H1 (cell line): ENCODE results near the gene NBEA. TPM values are rescaled to one million over a fixed set of nuclear protein-coding genes. Genes with fewer than 3 reads are reported as not detected.
A peak's percentile ranks its signal among the peaks of the same experiment; 100 is the strongest.

Source experiments
- CTCF ChIA-PET: fragments of 300-600 bp; sonication (Branson Sonifier 250); formaldehyde crosslinking; loops from one replicate; lab custom pipeline; 2021; ENCODE audit not compliant: partially characterized antibody; lab: Charles Lee
- POLR2A ChIA-PET: fragments of 300-600 bp; sonication (Branson Sonifier 250); formaldehyde crosslinking; loops from one replicate; lab custom pipeline; 2021; ENCODE audit warnings: inconsistent platforms; ENCODE audit not compliant: partially characterized antibody; lab: Charles Lee
- DNase-seq, 2 experiments: peaks; one replicate each; pipeline versions ENCODE4 v3.0.0 to v3.0.0-alpha.2; 2010 to 2022; ENCODE audit warnings: low spot score in 2 of 2, low read depth in 1 of 2, mixed read lengths in 1 of 2
- FAIRE-seq: peaks from 2 replicates; lab custom pipeline; 2011; peaks lifted over from hg19 to GRCh38; lab: Jason Lieb, UNC
- H2AFZ ChIP-seq: 2 replicates; pipeline ENCODE4 v1.8.1; 2012; ENCODE audit warnings: low read length, inconsistent platforms
- H2AK5ac ChIP-seq: 2 replicates; pipeline ENCODE4 v1.6.1; 2013; ENCODE audit warnings: low read depth, low read length
- H2BK120ac ChIP-seq: replicated peaks from 2 replicates; pipeline ENCODE3; 2013; ENCODE audit warnings: low read depth, low read length, inconsistent platforms
- H2BK12ac ChIP-seq: 2 replicates; pipeline ENCODE4 v1.6.1; 2013; ENCODE audit warnings: low read depth, low read length
- H2BK15ac ChIP-seq: 2 replicates; pipeline ENCODE4 v1.6.1; 2013; ENCODE audit warnings: low read length
- H2BK20ac ChIP-seq: 2 replicates; pipeline ENCODE4 v1.6.1; 2013; ENCODE audit warnings: low read length
- H2BK5ac ChIP-seq: 2 replicates; pipeline ENCODE4 v1.6.1; 2013; ENCODE audit warnings: low read depth, low read length
- H3K14ac ChIP-seq: 2 replicates; pipeline ENCODE4 v1.6.1; 2013; ENCODE audit warnings: inconsistent platforms; ENCODE audit not compliant: insufficient read length
- H3K18ac ChIP-seq: 2 replicates; pipeline ENCODE4 v1.6.1; 2013; ENCODE audit warnings: low read length; ENCODE audit errors: extremely low read depth
- H3K23ac ChIP-seq: 2 replicates; pipeline ENCODE4 v1.6.1; 2013; ENCODE audit warnings: inconsistent platforms; ENCODE audit not compliant: insufficient read length
- H3K23me2 ChIP-seq: 2 replicates; pipeline ENCODE4 v1.6.1; 2013; ENCODE audit warnings: low read depth, low read length
- H3K27ac ChIP-seq: 2 replicates; pipeline ENCODE4 v1.6.1; 2011; ENCODE audit warnings: low read depth, low read length, inconsistent platforms
- H3K27me3 ChIP-seq, 4 experiments: replicated peaks in 1 of 4; 1 replicate in 1 of 4; 2 replicates in 3 of 4; pipeline versions ENCODE4 v1.6.1 to v1.8.1; 2011 to 2013; ENCODE audit warnings: low read length in 3 of 4, mild to moderate bottlenecking in 3 of 4, inconsistent platforms in 2 of 4, mixed read lengths in 2 of 4, moderate library complexity in 1 of 4; ENCODE audit not compliant: control insufficient read depth in 3 of 4, insufficient read depth in 3 of 4; ENCODE audit errors: extremely low read depth in 1 of 4
- H3K36me3 ChIP-seq, 4 experiments: 2 replicates each; pipeline versions ENCODE4 v1.6.1 to v1.8.1; 2011 to 2013; ENCODE audit warnings: mild to moderate bottlenecking in 4 of 4, low read length in 3 of 4, moderate library complexity in 2 of 4, control low read depth in 1 of 4, inconsistent platforms in 1 of 4; ENCODE audit not compliant: insufficient read depth in 4 of 4, control insufficient read depth in 2 of 4
- H3K4ac ChIP-seq: replicated peaks from 2 replicates; pipeline ENCODE3; 2013; ENCODE audit warnings: low read length, low read depth, mixed read lengths, inconsistent platforms; ENCODE audit not compliant: insufficient read length
- H3K4me1 ChIP-seq, 4 experiments: replicated peaks in 1 of 4; 1 replicate in 1 of 4; 2 replicates in 3 of 4; pipeline versions ENCODE4 v1.6.1 to v1.8.1; 2011 to 2013; ENCODE audit warnings: low read length in 3 of 4, inconsistent platforms in 2 of 4, mixed read lengths in 1 of 4; ENCODE audit not compliant: insufficient read depth in 4 of 4, control insufficient read depth in 3 of 4
- H3K4me2 ChIP-seq, 2 experiments: 2 replicates each; pipeline versions ENCODE4 v1.6.1 to v1.8.1; 2011 to 2013; ENCODE audit warnings: low read depth in 2 of 2, low read length in 2 of 2, control low read depth in 1 of 2, inconsistent platforms in 1 of 2, mild to moderate bottlenecking in 1 of 2; ENCODE audit not compliant: insufficient read depth in 1 of 2
- H3K4me3 ChIP-seq, 4 experiments: fragments of 200-600, 300-600 bp in 1 of 4; sonication (generic), shearing (Covaris generic), sonication (Bioruptor Twin) in 1 of 4; 2 replicates each; pipeline versions ENCODE4 v1.5.1 to v1.8.1; 2011 to 2016; ENCODE audit warnings: low read length in 4 of 4, low read depth in 3 of 4, control low read depth in 2 of 4, inconsistent platforms in 2 of 4, mild to moderate bottlenecking in 2 of 4, mixed read lengths in 1 of 4, moderate library complexity in 1 of 4; ENCODE audit not compliant: insufficient read depth in 2 of 4; ENCODE audit errors: extremely low read depth in 1 of 4
- H3K56ac ChIP-seq: replicated peaks from 2 replicates; pipeline ENCODE3; 2013; ENCODE audit warnings: low read depth, mild to moderate bottlenecking, mixed read lengths, low read length, inconsistent platforms; ENCODE audit not compliant: insufficient read length
- H3K79me1 ChIP-seq: 2 replicates; pipeline ENCODE4 v1.6.1; 2013; ENCODE audit warnings: low read depth, low read length, control low read depth
- H3K79me2 ChIP-seq, 2 experiments: 2 replicates each; pipeline versions ENCODE4 v1.6.1 to v1.8.1; 2012 to 2013; ENCODE audit warnings: low read length in 2 of 2, mild to moderate bottlenecking in 2 of 2, inconsistent platforms in 1 of 2; ENCODE audit not compliant: insufficient read depth in 2 of 2, control insufficient read depth in 1 of 2
- H3K9ac ChIP-seq, 4 experiments: replicated peaks in 1 of 4; 1 replicate in 1 of 4; 2 replicates in 3 of 4; pipeline versions ENCODE4 v1.6.1 to v1.8.1; 2011 to 2013; ENCODE audit warnings: low read depth in 3 of 4, low read length in 3 of 4, control low read depth in 2 of 4, mild to moderate bottlenecking in 2 of 4, moderate library complexity in 2 of 4, inconsistent platforms in 1 of 4; ENCODE audit errors: extremely low read depth in 1 of 4
- H3K9me3 ChIP-seq, 2 experiments: 2 replicates each; pipeline versions ENCODE4 v1.6.1 to v1.8.1; 2012 to 2013; ENCODE audit warnings: mild to moderate bottlenecking in 2 of 2, moderate library complexity in 2 of 2, control low read depth in 1 of 2, inconsistent platforms in 1 of 2, low read depth in 1 of 2, low read length in 1 of 2, mixed read lengths in 1 of 2; ENCODE audit not compliant: insufficient read depth in 2 of 2
- H4K20me1 ChIP-seq, 2 experiments: replicated peaks in 1 of 2; 2 replicates each; pipeline versions ENCODE3 to v1.8.1; 2011 to 2013; ENCODE audit warnings: inconsistent platforms in 2 of 2, low read length in 2 of 2, mild to moderate bottlenecking in 1 of 2; ENCODE audit not compliant: insufficient read depth in 2 of 2, control insufficient read depth in 1 of 2
- H4K5ac ChIP-seq: 2 replicates; pipeline ENCODE4 v1.6.1; 2013; ENCODE audit warnings: low read length, low read depth, mixed read lengths, inconsistent platforms; ENCODE audit not compliant: insufficient read length
- H4K8ac ChIP-seq: 2 replicates; pipeline ENCODE4 v1.8.0; 2013; ENCODE audit warnings: mild to moderate bottlenecking, moderate library complexity, low read length, inconsistent platforms; ENCODE audit not compliant: insufficient read depth; ENCODE audit errors: extremely low read depth
- H4K91ac ChIP-seq: replicated peaks from 2 replicates; pipeline ENCODE3; 2013; ENCODE audit warnings: low read length, mixed read lengths, inconsistent platforms; ENCODE audit not compliant: insufficient read length
- ATF2 ChIP-seq: IDR thresholded peaks from 2 replicates; pipeline ENCODE4 v1.6.1; 2012; ENCODE audit warnings: low read length, inconsistent platforms
- GABPA ChIP-seq: IDR thresholded peaks from 2 replicates; pipeline ENCODE4 v1.6.1; 2011; ENCODE audit warnings: mild to moderate bottlenecking, low read length, moderate library complexity, borderline replicate concordance; ENCODE audit not compliant: insufficient read depth
- GTF2F1 ChIP-seq: IDR thresholded peaks from 2 replicates; pipeline ENCODE4 v1.6.1; 2012; ENCODE audit warnings: low read depth, low read length, improper control_type of control experiment, borderline replicate concordance
- HDAC2 ChIP-seq, 2 experiments: fragments of 300-600 bp in 1 of 2; sonication (generic) in 1 of 2; IDR thresholded peaks; 2 replicates each; pipeline ENCODE4 v1.6.1; 2011 to 2012; ENCODE audit warnings: low read depth in 2 of 2, low read length in 2 of 2, mild to moderate bottlenecking in 2 of 2, moderate library complexity in 2 of 2, borderline replicate concordance in 1 of 2, inconsistent platforms in 1 of 2
- NANOG ChIP-seq: IDR thresholded peaks from 2 replicates; pipeline ENCODE4 v1.6.1; 2011; ENCODE audit warnings: low read length, low read depth, mild to moderate bottlenecking, inconsistent platforms; ENCODE audit not compliant: insufficient read depth, poor library complexity, severe bottlenecking
- SAP30 ChIP-seq: fragments of 300-600 bp; sonication (generic); IDR thresholded peaks from 2 replicates; pipeline ENCODE4 v1.7.1; 2012; ENCODE audit warnings: low read length, moderate library complexity, mild to moderate bottlenecking, inconsistent platforms; ENCODE audit not compliant: insufficient read depth, insufficient replicate concordance
- SIN3A ChIP-seq, 2 experiments: IDR thresholded peaks in 1 of 2; conservative IDR thresholded peaks in 1 of 2; 2 replicates each; pipeline ENCODE4 v1.6.1; 2011 to 2012; ENCODE audit warnings: low read length in 2 of 2, improper control_type of control experiment in 1 of 2, low read depth in 1 of 2, mild to moderate bottlenecking in 1 of 2
- SIRT6 ChIP-seq: IDR thresholded peaks from one replicate; pipeline ENCODE4 v1.7.1; 2012; ENCODE audit warnings: low read length, inconsistent platforms
- SIX5 ChIP-seq: IDR thresholded peaks from 2 replicates; pipeline ENCODE4 v1.6.1; 2011; ENCODE audit warnings: mild to moderate bottlenecking, low read depth, low read length
- SP1 ChIP-seq: IDR thresholded peaks from 2 replicates; pipeline ENCODE4 v1.6.1; 2011; ENCODE audit warnings: low read depth, low read length
- SP4 ChIP-seq: IDR thresholded peaks from 2 replicates; pipeline ENCODE4 v1.6.1; 2012; ENCODE audit warnings: low read length, inconsistent platforms
- WGBS, 2 experiments: shearing (Covaris generic) in 1 of 2; methylation state at CpG; one replicate each; pipeline versions ENCODE4 v1.1.6 to v1.1.7; 2013 to 2015; ENCODE audit warnings: low lambda C conversion rate in 2 of 2, mixed read lengths in 2 of 2, inconsistent platforms in 1 of 2, low coverage in 1 of 2, missing lambda C conversion rate in 1 of 2; ENCODE audit not compliant: insufficient replicate concordance in 2 of 2, insufficient coverage in 1 of 2, insufficient read length in 1 of 2; ENCODE audit errors: extremely low coverage in 1 of 2, missing lambda C conversion rate in 1 of 2; 5-methylcytosine and 5-hydroxymethylcytosine counted together
- polyA plus RNA-seq, 7 experiments: library from polyadenylated mRNA; depleted of rRNA in 3 of 7; stranded (reverse) in 5 of 7; unstranded in 2 of 7; fragments of >200 nt in 5 of 7; fragments of 200-250 nt in 2 of 7; gene quantifications; 1 replicate in 5 of 7; 2 replicates in 1 of 7; 4 replicates in 1 of 7; pipeline versions ENCODE4 v1.2.1 to v1.2.3, GENCODE V29; 2011 to 2013; ENCODE audit warnings: missing spikeins in 2 of 7, mixed read lengths in 2 of 7
- total RNA-seq: library from RNA; stranded (reverse); fragmentation: NEBNext Ultra II Directional; extraction: Animal tissue kit (Norgen Biotek cat#: 25700); gene quantifications from 2 replicates; pipeline ENCODE4 v1.2.1, GENCODE V29; 2021

Gene NBEA
- total and polyA plus RNA-seq, 2 of the 8 experiments (the other 6 are each of a cell fraction or from before 2014, with no cell fraction given) = 14.2 to 21.5 TPM

GRCh38 chr13:35714121-35714520 lies 772.1 kb downstream of the NBEA start:
- H3K4me2 ChIP-seq = no peak overlapping the region
- CTCF ChIA-PET = interaction anchor here (0.9 to 3.4 kb wide), 5 partner anchors 9 to 84 kb away, joined by 3 to 21 read pairs (median 8); no protein-coding TSS in a partner anchor
- TF ChIP-seq SP4 (no peak), SAP30 (no peak), SIX5 (no peak), NANOG (no peak), GTF2F1 (no peak), ATF2 (no peak), SP1 (no peak), SIN3A (conservative IDR thresholded peaks at IDR 0.05 in 1 of 2, IDR thresholded peaks at IDR 0.05 in 1 of 2; ENCODE audit: low read depth in 1 of 2, low read length in 2 of 2) (no peak), GABPA (no peak), SIRT6 (no peak), HDAC2 (IDR thresholded peaks at IDR 0.05; ENCODE audit: borderline replicate concordance in 1 of 2, low read depth in 2 of 2, low read length in 2 of 2) (no peak)

More at GRCh38 chr13:35714121-35714520, 772.1 kb downstream of the NBEA start:
- no peaks in the 10 kb centered on the region; a peak in 1 of 7 replicates for H3K4me1 ChIP-seq
- H2BK20ac ChIP-seq = no peak overlapping the region
- H2BK5ac ChIP-seq = no peak overlapping the region
- H3K23me2 ChIP-seq = no peaks in the 10 kb centered on the region
- H3K4me3 ChIP-seq = no peak overlapping the region
- H3K79me1 ChIP-seq = no peaks in the 10 kb centered on the region
- H3K9me3 ChIP-seq = no peaks in the 10 kb centered on the region
- no peaks in the 10 kb centered on the region for H3K36me3 ChIP-seq
- H4K8ac ChIP-seq = no peak overlapping the region
- H4K20me1 ChIP-seq = no peaks in the 10 kb centered on the region
- no peak overlapping the region for H3K56ac ChIP-seq
- H3K9ac ChIP-seq = no peak overlapping the region
- H3K4ac ChIP-seq = no peak overlapping the region
- WGBS, 2 experiments = 83% methylated on average over 6 of the region's 6 CpGs; no CpG with 5 or more reads in 1 of the 2 experiments
- H2BK12ac ChIP-seq = no peak overlapping the region
- FAIRE-seq = no peak
- H4K91ac ChIP-seq = no peak overlapping the region
- H3K23ac ChIP-seq = no peak overlapping the region
- no peak overlapping the region for H4K5ac ChIP-seq
- DNase-seq = no peak
- no peak overlapping the region for H3K18ac ChIP-seq
- H3K79me2 ChIP-seq = no peaks in the 10 kb centered on the region
- POLR2A ChIA-PET = no interaction called here
- H3K27me3 ChIP-seq = no peaks in the 10 kb centered on the region
- H2BK15ac ChIP-seq = no peak overlapping the region
- no peak overlapping the region for H3K14ac ChIP-seq
- 0 out of 2 replicates have a peak overlapping the region, but pooled peaks have one; percentile 58 for H2AFZ ChIP-seq
- no peak overlapping the region for H3K27ac ChIP-seq
- no peak overlapping the region for H2BK120ac ChIP-seq
- no peak overlapping the region for H2AK5ac ChIP-seq
